ENCODE results near the gene HTD2.

- TF ChIP-seq POLR2A (IDR thresholded peaks at IDR 0.05), result no peak
- TF ChIP-seq, protein P1, sequence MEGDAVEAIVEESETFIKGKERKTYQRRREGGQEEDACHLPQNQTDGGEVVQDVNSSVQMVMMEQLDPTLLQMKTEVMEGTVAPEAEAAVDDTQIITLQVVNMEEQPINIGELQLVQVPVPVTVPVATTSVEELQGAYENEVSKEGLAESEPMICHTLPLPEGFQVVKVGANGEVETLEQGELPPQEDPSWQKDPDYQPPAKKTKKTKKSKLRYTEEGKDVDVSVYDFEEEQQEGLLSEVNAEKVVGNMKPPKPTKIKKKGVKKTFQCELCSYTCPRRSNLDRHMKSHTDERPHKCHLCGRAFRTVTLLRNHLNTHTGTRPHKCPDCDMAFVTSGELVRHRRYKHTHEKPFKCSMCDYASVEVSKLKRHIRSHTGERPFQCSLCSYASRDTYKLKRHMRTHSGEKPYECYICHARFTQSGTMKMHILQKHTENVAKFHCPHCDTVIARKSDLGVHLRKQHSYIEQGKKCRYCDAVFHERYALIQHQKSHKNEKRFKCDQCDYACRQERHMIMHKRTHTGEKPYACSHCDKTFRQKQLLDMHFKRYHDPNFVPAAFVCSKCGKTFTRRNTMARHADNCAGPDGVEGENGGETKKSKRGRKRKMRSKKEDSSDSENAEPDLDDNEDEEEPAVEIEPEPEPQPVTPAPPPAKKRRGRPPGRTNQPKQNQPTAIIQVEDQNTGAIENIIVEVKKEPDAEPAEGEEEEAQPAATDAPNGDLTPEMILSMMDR (IDR thresholded peaks at IDR 0.05 in 8 of 11, conservative IDR thresholded peaks at IDR 0.05 in 3 of 11), result no peak
Measured at GRCh38 chr3:58345457-58345856, 39.1 kb downstream of the HTD2 start.

Data from spleen (tissue), 7 donors.